Motor neuron (in vitro differentiated cells): ENCODE results near the gene PADI2. TPM values are rescaled to one million over a fixed set of nuclear protein-coding genes. Genes with fewer than 3 reads are reported as not detected.
A peak's percentile ranks its signal among the peaks of the same experiment; 100 is the strongest.

Source experiments
- ATAC-seq, 8 experiments: fragments of 200-7000 bp; cut with Tn5 transposase; replicated peaks in 6 of 8; 2 replicates each; pipeline ENCODE4 v1.8.0; 2021; ENCODE audit warnings: mild to moderate bottlenecking in 8 of 8, moderate library complexity in 8 of 8
- H3K27ac ChIP-seq, 2 donors: fragments of 250-450 bp; sonication (Bioruptor Pico); 2 replicates each; pipeline ENCODE4 v1.9.0; 2021; ENCODE audit warnings: antibody characterized with exemption in 2 of 2, mild to moderate bottlenecking in 2 of 2, moderate library complexity in 1 of 2
- H3K4me1 ChIP-seq, 2 donors: fragments of 250-450 bp; sonication (Bioruptor Pico); replicated peaks in 1 of 2; 2 replicates each; pipeline ENCODE4 v1.6.1; 2021; ENCODE audit warnings: antibody characterized with exemption in 2 of 2, mild to moderate bottlenecking in 2 of 2, moderate library complexity in 1 of 2
- H3K4me3 ChIP-seq, 5 donors: fragments of 250-450 bp; sonication (Bioruptor Pico); 2 replicates each; pipeline ENCODE4 v1.9.0; 2021; ENCODE audit warnings: antibody characterized with exemption in 5 of 5, mild to moderate bottlenecking in 5 of 5, moderate library complexity in 4 of 5
- WGBS, 10 experiments: fragments of 450-650 bp; shearing (Covaris generic); methylation state at CpG; one replicate each; pipeline ENCODE4 v1.0.0; 2022; 5-methylcytosine and 5-hydroxymethylcytosine counted together
- in situ Hi-C, 9 experiments: fragments of 400-800 bp; cut with MboI; loops; one replicate each; pipeline ENCODE4 v1.15.0; 2021; ENCODE audit warnings: low sequenced_read_pairs in 9 of 9, low pct_unique_long_range_greater_than_20kb in 2 of 9; ENCODE audit not compliant: unreplicated experiment in 9 of 9
- total RNA-seq, 8 experiments: library from RNA; unstranded; fragments of 300-600 nt; gene quantifications; 2 replicates each; pipeline versions ENCODE4 v1.2.3 to v1.2.4, GENCODE V29; 2022

Gene PADI2
- total RNA-seq, 8 experiments from 2014 or later = 0.92 to 5.3 (median 2.0) TPM

- Histone ChIP-seq H3K4me1 (no peaks in the 10 kb centered on the region), H3K4me3 (no peak overlapping the region), H3K27ac (no peak overlapping the region)
- ATAC-seq = peak in 1 of 8 experiments; percentile 34
- in situ Hi-C loops = loop anchor here in 1 of 9 experiments (25.0 kb wide), 1 partner anchor 395 kb away; no protein-coding TSS in a partner anchor
- WGBS, 10 experiments = 40 to 100% (median 93%) methylated on average over 1 to 3 of the region's 3 CpGs; no CpG with 5 or more reads in 5 of the 10 experiments
These were observed 86.5 kb downstream of the PADI2 start for GRCh38 chr1:17032741-17033140.

- peak in 3 of 8 experiments; percentile 7 to 62 (median 49) for ATAC-seq
- Histone ChIP-seq H3K27ac (no peak overlapping the region), H3K4me3 (no peak overlapping the region), H3K4me1 (no peaks in the 10 kb centered on the region)
- in situ Hi-C loops = loop anchor here in 1 of 9 experiments (25.0 kb wide), 1 partner anchor 394 kb away; no protein-coding TSS in a partner anchor
- WGBS, 10 experiments = 0 to 96% (median 60%) methylated on average over 1 to 4 of the region's 4 CpGs; no CpG with 5 or more reads in 1 of the 10 experiments
These were observed 87.8 kb downstream of the PADI2 start for GRCh38 chr1:17031436-17031835.

- Histone ChIP-seq H3K27ac (no peak overlapping the region), H3K4me3 (no peak overlapping the region), H3K4me1 (no peaks in the 10 kb centered on the region)
- in situ Hi-C loops = loop anchor here in 1 of 9 experiments (25.0 kb wide), 1 partner anchor 393 kb away; no protein-coding TSS in a partner anchor
- WGBS, 10 experiments = 78 to 100% (median 91%) methylated on average over 1 to 4 of the region's 4 CpGs; no CpG with 5 or more reads in 2 of the 10 experiments
- no peak for ATAC-seq
These were observed 89.0 kb downstream of the PADI2 start for GRCh38 chr1:17030206-17030605.

- Histone ChIP-seq H3K4me3 (no peak overlapping the region), H3K4me1 (no peaks in the 10 kb centered on the region), H3K27ac (no peak overlapping the region)
- in situ Hi-C loops = loop anchor here in 1 of 9 experiments (25.0 kb wide), 1 partner anchor 391 kb away; no protein-coding TSS in a partner anchor
- WGBS, 10 experiments = 0 to 100% (median 91%) methylated on average over 1 to 5 of the region's 5 CpGs
- no peak for ATAC-seq
These were observed 90.5 kb downstream of the PADI2 start for GRCh38 chr1:17028662-17029188.

- Histone ChIP-seq H3K4me1 (no peaks in the 10 kb centered on the region), H3K27ac (no peak overlapping the region), H3K4me3 (no peak overlapping the region)
- ATAC-seq = peak in 2 of 8 experiments; percentile 8 to 10
- in situ Hi-C loops = loop anchor here in 1 of 9 experiments (25.0 kb wide), 1 partner anchor 391 kb away; no protein-coding TSS in a partner anchor
- 0 to 100% (median 81%) methylated on average over 1 to 2 of the region's 2 CpGs; no CpG with 5 or more reads in 2 of the 10 experiments for WGBS, 10 experiments
These were observed 91.4 kb downstream of the PADI2 start for GRCh38 chr1:17027900-17028299.

- in situ Hi-C loops = loop anchor here in 1 of 9 experiments (25.0 kb wide), 1 partner anchor 390 kb away; no protein-coding TSS in a partner anchor
- H3K4me1 ChIP-seq = no peaks in the 10 kb centered on the region
- ATAC-seq = peak in 3 of 8 experiments; percentile 78 to 94 (median 84)
- no peak overlapping the region for H3K4me3 ChIP-seq
- no peak overlapping the region for H3K27ac ChIP-seq
- 8 to 92% (median 70%) methylated on average over 1 to 5 of the region's 5 CpGs; no CpG with 5 or more reads in 3 of the 10 experiments for WGBS, 10 experiments
These were observed 91.8 kb downstream of the PADI2 start for GRCh38 chr1:17027403-17027802.

- 83 to 100% (median 100%) methylated on average over 1 of the region's 1 CpG; no CpG with 5 or more reads in 5 of the 10 experiments for WGBS, 10 experiments
- in situ Hi-C loops = loop anchor here in 2 of 9 experiments (25.0 kb wide), 1 partner anchor 387 kb away; no protein-coding TSS in a partner anchor
- Histone ChIP-seq H3K4me1 (no peaks in the 10 kb centered on the region), H3K27ac (no peak overlapping the region), H3K4me3 (no peak overlapping the region)
- ATAC-seq = no peak
These were observed 94.5 kb downstream of the PADI2 start for GRCh38 chr1:17024721-17025120.

GRCh38 chr1:17023573-17023972 is 95.7 kb downstream of the PADI2 start:
- no peak overlapping the region for H3K27ac ChIP-seq
- in situ Hi-C loops = loop anchor here in 1 of 9 experiments (25.0 kb wide), 1 partner anchor 386 kb away; no protein-coding TSS in a partner anchor
- no peaks in the 10 kb centered on the region for H3K4me1 ChIP-seq
- ATAC-seq = no peak
- no peak overlapping the region for H3K4me3 ChIP-seq
- 60 to 100% (median 85%) methylated on average over 1 to 3 of the region's 3 CpGs; no CpG with 5 or more reads in 4 of the 10 experiments for WGBS, 10 experiments

GRCh38 chr1:17023102-17023501 is 96.1 kb downstream of the PADI2 start:
- H3K27ac ChIP-seq = no peak overlapping the region
- ATAC-seq = peak in 2 of 8 experiments; percentile 50 to 51
- in situ Hi-C loops = loop anchor here in 1 of 9 experiments (25.0 kb wide), 1 partner anchor 386 kb away; no protein-coding TSS in a partner anchor
- H3K4me3 ChIP-seq = no peak overlapping the region
- 39 to 100% (median 80%) methylated on average over 1 to 4 of the region's 4 CpGs for WGBS, 10 experiments
- H3K4me1 ChIP-seq = no peaks in the 10 kb centered on the region

GRCh38 chr1:17021896-17022295 is 97.4 kb downstream of the PADI2 start:
- Histone ChIP-seq H3K4me3 (no peak overlapping the region), H3K4me1 (no peaks in the 10 kb centered on the region), H3K27ac (no peak overlapping the region)
- 81 to 100% (median 95%) methylated on average over 1 to 10 of the region's 10 CpGs for WGBS, 10 experiments
- no peak for ATAC-seq
- in situ Hi-C loops = loop anchor here in 1 of 9 experiments (25.0 kb wide), 1 partner anchor 385 kb away; no protein-coding TSS in a partner anchor

GRCh38 chr1:17020502-17020901 is 98.7 kb downstream of the PADI2 start:
- WGBS, 10 experiments = 86 to 100% (median 100%) methylated on average over 1 to 2 of the region's 2 CpGs; no CpG with 5 or more reads in 3 of the 10 experiments
- H3K4me3 ChIP-seq = no peak overlapping the region
- H3K27ac ChIP-seq = no peak overlapping the region
- ATAC-seq = no peak
- in situ Hi-C loops = loop anchor here in 1 of 9 experiments (25.0 kb wide), 1 partner anchor 383 kb away; no protein-coding TSS in a partner anchor
- peaks cover 0 to 6% of the 10 kb centered on the region in 2 donors for H3K4me1 ChIP-seq

GRCh38 chr1:17018849-17019248 is 100.4 kb downstream of the PADI2 start:
- Histone ChIP-seq H3K27ac (no peak overlapping the region), H3K4me1 (peaks cover 0 to 6% of the 10 kb centered on the region in 2 donors), H3K4me3 (no peak overlapping the region)
- WGBS, 10 experiments = 0 to 83% (median 32%) methylated on average over 1 of the region's 1 CpG; no CpG with 5 or more reads in 4 of the 10 experiments
- in situ Hi-C loops = loop anchor here in 1 of 9 experiments (25.0 kb wide), 1 partner anchor 382 kb away; no protein-coding TSS in a partner anchor
- ATAC-seq = no peak

- ATAC-seq = no peak
- no peak overlapping the region for H3K27ac ChIP-seq
These were observed 101.8 kb downstream of the PADI2 start for GRCh38 chr1:17017435-17017834.

More at GRCh38 chr1:17017435-17017834, 101.8 kb downstream of the PADI2 start:
- Histone ChIP-seq H3K4me3 (no peak overlapping the region), H3K4me1 (peaks cover 0 to 6% of the 10 kb centered on the region in 2 donors)
- 83 to 100% (median 97%) methylated on average over 1 to 7 of the region's 7 CpGs; no CpG with 5 or more reads in 2 of the 10 experiments for WGBS, 10 experiments
- in situ Hi-C loops = loop anchor here in 1 of 9 experiments (25.0 kb wide), 1 partner anchor 380 kb away; no protein-coding TSS in a partner anchor
